ENCODE results near the gene ZNF793. TPM values are rescaled to one million over a fixed set of nuclear protein-coding genes. Genes with fewer than 3 reads are reported as not detected.

Gene ZNF793
- 4.2 and 5.1 TPM in 2 replicates for total RNA-seq (2013; cell fraction: nucleolus; rRNA removed)
- total RNA-seq (2014; rRNA removed) (0.27 and 0.28 TPM in 2 replicates), total RNA-seq (2014; rRNA removed; fragmentation: Illumina TruSeq; extraction: Trizol) (0.31 and 0.32 TPM in 2 replicates), total RNA-seq (2021) (0.56 and 0.62 TPM in 2 replicates), polyA plus RNA-seq (2011; rRNA removed) (0.99 and 1.1 TPM in 2 replicates), polyA plus RNA-seq (2014; fragmentation: Illumina TruSeq; extraction: Trizol) (0.35 and 1.4 TPM in 2 replicates), polyA plus RNA-seq (2014; fragmentation: Nextera tagmentation; extraction: Ambion mirVana) (under 1 TPM; 0.10 to 0.15 TPM), polyA plus RNA-seq (2014; rRNA removed) (0.27 and 0.61 TPM in 2 replicates), polyA plus RNA-seq (2016; fragmentation: Nextera tagmentation; extraction: Ambion mirVana) (under 1 TPM; 0.23 to 0.51 TPM), polyA minus RNA-seq (2011; rRNA and poly(A)+ RNA removed) (0.88 and 0.98 TPM in 2 replicates), Bru-seq, nascent RNA (percentile 33 among the genes with signal in this experiment), BruChase-seq, experiment 1, labeled RNA remaining after a 6-hour chase (percentile 31 among the genes with signal in this experiment), BruChase-seq, experiment 2, labeled RNA remaining after a 2-hour chase (percentile 37 among the genes with signal in this experiment)
- 0.88 TPM for polyA plus RNA-seq (2011; ENCODE audit: low read depth)
- polyA plus RNA-seq (2011; cell fraction: cytosol; rRNA removed) = 0.43 and 0.87 TPM in 2 replicates
- polyA plus RNA-seq (2011; cell fraction: nucleus; rRNA removed) = 1.3 and 1.6 TPM in 2 replicates
- polyA plus RNA-seq (2012) = 0.91 and 1.3 TPM in 2 replicates
- polyA minus RNA-seq (2011; cell fraction: cytosol; rRNA and poly(A)+ RNA removed) = 1.4 TPM in 1 of 2 replicates, not detected in the other
- polyA minus RNA-seq (2011; cell fraction: nucleus; rRNA and poly(A)+ RNA removed) = 0.60 and 1.2 TPM in 2 replicates
- long read RNA-seq, experiment 1 = 0 reads
- long read RNA-seq, experiment 2 = 0 reads

DNA sequence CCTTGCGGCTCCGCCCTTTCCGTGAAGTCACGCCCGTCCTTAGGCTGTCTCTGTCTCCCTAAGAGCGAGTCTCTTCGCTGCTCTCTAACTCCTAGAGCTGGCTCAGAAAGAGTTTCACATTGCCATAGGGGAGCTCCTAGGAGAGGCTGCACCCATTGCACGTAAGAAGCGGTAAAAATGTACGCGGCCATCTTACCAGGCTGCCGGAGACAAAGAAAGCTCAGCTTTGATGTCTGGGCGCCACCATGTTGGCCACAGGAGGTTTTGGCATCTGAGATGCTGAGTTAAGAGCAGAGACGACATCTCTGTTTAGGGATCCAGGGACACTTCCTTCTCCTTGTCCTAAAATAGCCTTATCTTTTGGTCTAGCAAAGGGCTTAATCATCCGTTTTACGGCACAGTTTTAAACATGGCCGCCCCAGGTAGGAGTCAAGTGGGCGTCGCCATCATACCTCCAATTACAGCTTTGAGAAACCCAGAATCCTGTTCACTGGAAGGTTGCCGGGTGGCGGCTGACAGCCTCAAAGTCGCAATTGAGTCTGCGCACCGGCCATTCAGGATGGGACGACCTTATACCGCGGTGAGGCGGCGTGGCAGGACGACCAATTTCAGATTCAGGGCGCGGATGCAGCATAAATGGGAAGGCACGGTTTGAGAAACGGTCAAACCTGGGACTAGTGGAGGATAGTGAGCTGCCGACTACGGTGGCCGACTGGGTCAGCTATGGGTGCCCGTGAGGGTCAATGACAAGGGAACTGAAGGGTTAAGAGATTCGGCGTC lies at the start of gene ZNF793:
Gene ZNF793 (plus strand): TSS at position 553 of the 780 bp plus-strand sequence. CDS start 16,501 bp downstream, outside the sequence.
- ChIA-PET CTCF (no interaction called here), SMC1A (ENCODE audit: uncharacterized antibody, unreplicated experiment) (no interaction called here), RAD21 (ENCODE audit: unreplicated experiment) (no interaction called here), POLR2A (no interaction called here)
- ATAC-seq (no peak), FAIRE-seq (no peak), DNase-seq (ENCODE audit: low read depth, low spot score) (no peak)
- no TSS peak for BruUV-seq (replicated peaks)
- H3K36me3 ChIP-seq (ENCODE audit: control insufficient read depth in 2 of 2, insufficient read depth in 2 of 2, low read length in 1 of 2) = no peaks in the 10 kb centered on the region
- peak within 1 kb of the TSS; percentile 74 for H3K27ac ChIP-seq (ENCODE audit: control insufficient read depth, insufficient read depth)
- no peaks in the 10 kb centered on the region for H3K27me3 ChIP-seq (replicated peaks in 1 of 2; ENCODE audit: control insufficient read depth in 2 of 2, insufficient read depth in 2 of 2, low read length in 1 of 2)
- H2AFZ ChIP-seq (ENCODE audit: control insufficient read depth, low read depth, low read length) = peak within 1 kb of the TSS; percentile 92
- in situ Hi-C loops (cut with MboI) (no loop called here), intact Hi-C loops (cut with micrococcal nuclease; ENCODE audit: unreplicated experiment) (no loop called here)
- H3K4me1 ChIP-seq (ENCODE audit: control insufficient read depth, insufficient read depth, low read length) = no peaks in the 10 kb centered on the region
- under 1% methylated on average over 40 of the region's 40 CpGs for WGBS (ENCODE audit: insufficient coverage, insufficient replicate concordance, low lambda C conversion rate, missing lambda C conversion rate)
- H3K9ac ChIP-seq (ENCODE audit: control insufficient read depth, insufficient read depth, low read length) = peak within 1 kb of the TSS; percentile 73
- H3K9me3 ChIP-seq (replicated peaks; ENCODE audit: control insufficient read depth, insufficient read depth, low read length) = peaks cover 13% of the 10 kb centered on the region
- H3K79me2 ChIP-seq (ENCODE audit: control insufficient read depth, insufficient read depth, low read length) = no peaks in the 10 kb centered on the region
- H4K20me1 ChIP-seq (ENCODE audit: control insufficient read depth, insufficient read depth) = no peaks in the 10 kb centered on the region
- TF ChIP-seq CBFB (IDR thresholded peaks at IDR 0.05; ENCODE audit: low read depth) (0 out of 2 replicates have a peak, but pooled peaks have one; percentile 21), YY1 (IDR thresholded peaks at IDR 0.05; ENCODE audit: low read depth, low read length) (peak; percentile 92), SMARCA5 (IDR thresholded peaks at IDR 0.05) (no peak), TAF1 (IDR thresholded peaks at IDR 0.05; ENCODE audit: borderline replicate concordance, low read depth, low read length) (0 out of 2 replicates have a peak, but pooled peaks have one; percentile 21), IKZF1 (conservative IDR thresholded peaks at IDR 0.05) (0 out of 2 replicates have a peak, but pooled peaks have one; percentile 20), CREB1 (IDR thresholded peaks at IDR 0.05; ENCODE audit: low read depth) (0 out of 2 replicates have a peak, but pooled peaks have one; percentile 13), KLF5 (IDR thresholded peaks at IDR 0.05; ENCODE audit: partially characterized antibody) (no peak), POLR2AphosphoS5 (IDR thresholded peaks at IDR 0.05; ENCODE audit: low read length) (0 out of 2 replicates have a peak, but pooled peaks have one; percentile 27), SIX5 (IDR thresholded peaks at IDR 0.05; ENCODE audit: low read depth, low read length, severe bottlenecking) (no peak), IKZF2 (IDR thresholded peaks at IDR 0.05) (no peak), POLR2A (IDR thresholded peaks at IDR 0.05; ENCODE audit: low read depth, low read length) (peak; percentile 63), CHD1 (IDR thresholded peaks at IDR 0.05; ENCODE audit: low read depth, low read length) (no peak), GATAD2B (conservative IDR thresholded peaks at IDR 0.05; ENCODE audit: low read depth) (no peak)
- TF ChIP-seq, protein P1, sequence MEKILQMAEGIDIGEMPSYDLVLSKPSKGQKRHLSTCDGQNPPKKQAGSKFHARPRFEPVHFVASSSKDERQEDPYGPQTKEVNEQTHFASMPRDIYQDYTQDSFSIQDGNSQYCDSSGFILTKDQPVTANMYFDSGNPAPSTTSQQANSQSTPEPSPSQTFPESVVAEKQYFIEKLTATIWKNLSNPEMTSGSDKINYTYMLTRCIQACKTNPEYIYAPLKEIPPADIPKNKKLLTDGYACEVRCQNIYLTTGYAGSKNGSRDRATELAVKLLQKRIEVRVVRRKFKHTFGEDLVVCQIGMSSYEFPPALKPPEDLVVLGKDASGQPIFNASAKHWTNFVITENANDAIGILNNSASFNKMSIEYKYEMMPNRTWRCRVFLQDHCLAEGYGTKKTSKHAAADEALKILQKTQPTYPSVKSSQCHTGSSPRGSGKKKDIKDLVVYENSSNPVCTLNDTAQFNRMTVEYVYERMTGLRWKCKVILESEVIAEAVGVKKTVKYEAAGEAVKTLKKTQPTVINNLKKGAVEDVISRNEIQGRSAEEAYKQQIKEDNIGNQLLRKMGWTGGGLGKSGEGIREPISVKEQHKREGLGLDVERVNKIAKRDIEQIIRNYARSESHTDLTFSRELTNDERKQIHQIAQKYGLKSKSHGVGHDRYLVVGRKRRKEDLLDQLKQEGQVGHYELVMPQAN (conservative IDR thresholded peaks at IDR 0.05) = no peak
- TF ChIP-seq, protein P2, sequence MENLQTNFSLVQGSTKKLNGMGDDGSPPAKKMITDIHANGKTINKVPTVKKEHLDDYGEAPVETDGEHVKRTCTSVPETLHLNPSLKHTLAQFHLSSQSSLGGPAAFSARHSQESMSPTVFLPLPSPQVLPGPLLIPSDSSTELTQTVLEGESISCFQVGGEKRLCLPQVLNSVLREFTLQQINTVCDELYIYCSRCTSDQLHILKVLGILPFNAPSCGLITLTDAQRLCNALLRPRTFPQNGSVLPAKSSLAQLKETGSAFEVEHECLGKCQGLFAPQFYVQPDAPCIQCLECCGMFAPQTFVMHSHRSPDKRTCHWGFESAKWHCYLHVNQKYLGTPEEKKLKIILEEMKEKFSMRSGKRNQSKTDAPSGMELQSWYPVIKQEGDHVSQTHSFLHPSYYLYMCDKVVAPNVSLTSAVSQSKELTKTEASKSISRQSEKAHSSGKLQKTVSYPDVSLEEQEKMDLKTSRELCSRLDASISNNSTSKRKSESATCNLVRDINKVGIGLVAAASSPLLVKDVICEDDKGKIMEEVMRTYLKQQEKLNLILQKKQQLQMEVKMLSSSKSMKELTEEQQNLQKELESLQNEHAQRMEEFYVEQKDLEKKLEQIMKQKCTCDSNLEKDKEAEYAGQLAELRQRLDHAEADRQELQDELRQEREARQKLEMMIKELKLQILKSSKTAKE (IDR thresholded peaks at IDR 0.05; ENCODE audit: low read depth, poor library complexity, severe bottlenecking) = no peak
- TF ChIP-seq, protein P3, sequence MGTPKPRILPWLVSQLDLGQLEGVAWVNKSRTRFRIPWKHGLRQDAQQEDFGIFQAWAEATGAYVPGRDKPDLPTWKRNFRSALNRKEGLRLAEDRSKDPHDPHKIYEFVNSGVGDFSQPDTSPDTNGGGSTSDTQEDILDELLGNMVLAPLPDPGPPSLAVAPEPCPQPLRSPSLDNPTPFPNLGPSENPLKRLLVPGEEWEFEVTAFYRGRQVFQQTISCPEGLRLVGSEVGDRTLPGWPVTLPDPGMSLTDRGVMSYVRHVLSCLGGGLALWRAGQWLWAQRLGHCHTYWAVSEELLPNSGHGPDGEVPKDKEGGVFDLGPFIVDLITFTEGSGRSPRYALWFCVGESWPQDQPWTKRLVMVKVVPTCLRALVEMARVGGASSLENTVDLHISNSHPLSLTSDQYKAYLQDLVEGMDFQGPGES (IDR thresholded peaks at IDR 0.05) = no peak
- peak within 1 kb of the TSS; percentile 71 for H3K4me3 ChIP-seq
- peak within 1 kb of the TSS; percentile 81 for H3K4me2 ChIP-seq (ENCODE audit: control insufficient read depth, insufficient read depth)
